Breast epithelium (tissue), 3 donors: ENCODE measurements around the gene ADIRF.

ENCODE experiments used
- POLR2A ChIP-seq: fragments of 450-650 bp; IDR thresholded peaks from one replicate; pipeline ENCODE4 v1.6.1; 2016; ENCODE audit warnings: antibody characterized with exemption, mild to moderate bottlenecking, moderate library complexity
- TF ChIP-seq, protein P1 (sequence below), 3 donors: fragments of 450-650 bp; IDR thresholded peaks; one replicate each; pipeline ENCODE4 v1.5.1; 2016 to 2017; ENCODE audit warnings: antibody characterized with exemption in 3 of 3, mild to moderate bottlenecking in 3 of 3, moderate library complexity in 3 of 3

DNA sequence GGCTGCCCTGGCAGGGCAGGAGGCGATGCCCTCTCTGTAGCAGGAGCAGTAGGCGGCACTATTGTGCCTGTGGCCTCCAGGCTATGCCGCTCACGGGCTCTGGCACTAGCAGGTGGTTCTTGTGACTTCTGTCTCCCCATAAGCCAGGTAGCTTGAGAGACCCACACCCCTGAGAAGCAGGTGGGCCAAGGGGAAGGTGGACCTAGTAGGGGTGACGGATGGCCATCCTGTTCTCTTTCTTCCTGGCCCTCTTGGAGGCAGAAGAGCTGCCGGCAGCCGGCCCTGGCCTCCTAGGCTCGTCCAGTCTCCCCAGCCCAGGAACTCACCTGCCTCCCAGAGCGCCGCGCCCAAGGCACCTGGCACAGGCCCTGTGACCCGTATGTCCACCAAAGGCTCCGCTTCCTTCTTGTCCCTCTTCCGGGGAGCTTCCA is 26.3 kb upstream of the ADIRF start:
- TF ChIP-seq, protein P1, sequence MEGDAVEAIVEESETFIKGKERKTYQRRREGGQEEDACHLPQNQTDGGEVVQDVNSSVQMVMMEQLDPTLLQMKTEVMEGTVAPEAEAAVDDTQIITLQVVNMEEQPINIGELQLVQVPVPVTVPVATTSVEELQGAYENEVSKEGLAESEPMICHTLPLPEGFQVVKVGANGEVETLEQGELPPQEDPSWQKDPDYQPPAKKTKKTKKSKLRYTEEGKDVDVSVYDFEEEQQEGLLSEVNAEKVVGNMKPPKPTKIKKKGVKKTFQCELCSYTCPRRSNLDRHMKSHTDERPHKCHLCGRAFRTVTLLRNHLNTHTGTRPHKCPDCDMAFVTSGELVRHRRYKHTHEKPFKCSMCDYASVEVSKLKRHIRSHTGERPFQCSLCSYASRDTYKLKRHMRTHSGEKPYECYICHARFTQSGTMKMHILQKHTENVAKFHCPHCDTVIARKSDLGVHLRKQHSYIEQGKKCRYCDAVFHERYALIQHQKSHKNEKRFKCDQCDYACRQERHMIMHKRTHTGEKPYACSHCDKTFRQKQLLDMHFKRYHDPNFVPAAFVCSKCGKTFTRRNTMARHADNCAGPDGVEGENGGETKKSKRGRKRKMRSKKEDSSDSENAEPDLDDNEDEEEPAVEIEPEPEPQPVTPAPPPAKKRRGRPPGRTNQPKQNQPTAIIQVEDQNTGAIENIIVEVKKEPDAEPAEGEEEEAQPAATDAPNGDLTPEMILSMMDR (IDR thresholded peaks at IDR 0.05) = no peak
- no peak for TF ChIP-seq POLR2A
